Fibroblast of skin of abdomen (primary cell): Measurements from ENCODE around the gene TTC31.
"Not testable (repeated sequence)": the region's sequence is repeated elsewhere in the genome, so short reads cannot be mapped to it uniquely, and the experiment has no call there.

Experiments
- DNase-seq: peaks from one replicate; pipeline ENCODE4 v3.0.0-alpha.2; 2013

The TTC31 gene

DNA sequence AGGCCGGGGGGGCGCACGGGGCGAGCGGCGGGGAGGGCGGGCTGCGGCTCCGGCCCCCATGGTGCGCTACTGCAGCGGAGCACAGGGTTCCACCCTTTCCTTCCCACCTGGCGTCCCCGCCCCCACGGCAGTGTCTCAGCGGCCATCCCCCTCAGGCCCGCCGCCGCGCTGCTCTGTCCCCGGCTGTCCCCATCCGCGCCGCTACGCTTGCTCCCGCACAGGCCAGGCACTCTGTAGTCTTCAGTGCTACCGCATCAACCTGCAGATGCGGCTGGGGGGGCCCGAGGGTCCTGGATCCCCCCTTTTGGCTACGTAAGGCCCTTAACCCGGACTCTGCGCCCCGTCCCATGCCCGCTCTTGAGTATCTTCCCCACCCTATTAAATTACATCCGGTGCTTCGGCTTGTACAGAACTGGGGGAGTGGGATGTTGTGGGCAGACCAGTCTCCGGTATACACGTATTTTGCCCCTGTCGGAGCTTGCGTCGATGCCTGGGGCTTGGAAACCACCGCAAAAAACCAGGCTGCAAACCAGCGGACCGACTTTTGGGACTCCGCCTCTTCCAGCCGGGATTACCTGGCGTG, 25.2 kb upstream of the TTC31 start:
- no peak for DNase-seq

DNA sequence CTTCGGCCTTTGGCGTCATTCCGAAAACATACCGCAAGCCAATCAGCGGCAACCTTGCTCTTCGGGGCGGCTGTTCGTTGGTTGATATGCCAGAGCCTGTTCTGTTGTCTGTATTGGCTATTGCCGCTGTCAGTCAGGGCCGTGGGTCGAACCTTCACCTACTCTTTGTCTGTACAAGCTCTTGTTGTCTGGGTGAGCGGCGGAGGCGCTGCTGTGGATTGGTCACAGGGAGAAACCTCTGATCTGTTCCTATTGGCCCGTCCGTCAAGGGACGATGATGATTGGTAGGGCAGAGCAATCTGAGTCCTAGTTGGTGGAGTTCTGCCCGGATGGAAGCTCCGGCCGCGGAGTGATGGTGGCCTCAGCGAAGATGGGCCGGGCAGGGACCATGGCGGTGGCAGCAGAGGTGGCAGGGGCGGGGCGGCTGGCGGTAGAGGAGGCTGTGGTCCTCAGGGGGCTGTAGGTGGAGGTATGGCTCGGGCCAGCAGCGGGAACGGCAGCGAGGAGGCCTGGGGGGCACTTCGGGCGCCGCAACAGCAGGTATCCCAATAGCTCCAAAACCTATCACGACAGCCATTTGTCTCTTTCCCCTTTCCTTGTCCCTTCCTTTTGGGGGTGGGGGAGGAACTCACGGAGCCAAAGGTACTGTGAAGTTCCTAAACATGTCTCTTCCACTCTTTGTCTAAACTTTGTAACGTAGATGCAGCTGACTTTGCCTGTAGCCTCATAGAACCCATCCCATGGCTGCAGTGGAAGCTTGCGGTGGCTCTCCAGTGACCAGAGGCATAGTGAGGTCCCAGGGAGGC, 24.5 kb upstream of the TTC31 start, which contains the start of gene WBP1:
Gene WBP1 (plus strand): TSS at position 307 of the 806 bp plus-strand sequence. CDS start 165 bp downstream, at position 472.
- DNase-seq = peak; percentile 100

- no peak for DNase-seq
These were observed 23.9 kb upstream of the TTC31 start for GRCh38 chr2:74458938-74459363.

DNA sequence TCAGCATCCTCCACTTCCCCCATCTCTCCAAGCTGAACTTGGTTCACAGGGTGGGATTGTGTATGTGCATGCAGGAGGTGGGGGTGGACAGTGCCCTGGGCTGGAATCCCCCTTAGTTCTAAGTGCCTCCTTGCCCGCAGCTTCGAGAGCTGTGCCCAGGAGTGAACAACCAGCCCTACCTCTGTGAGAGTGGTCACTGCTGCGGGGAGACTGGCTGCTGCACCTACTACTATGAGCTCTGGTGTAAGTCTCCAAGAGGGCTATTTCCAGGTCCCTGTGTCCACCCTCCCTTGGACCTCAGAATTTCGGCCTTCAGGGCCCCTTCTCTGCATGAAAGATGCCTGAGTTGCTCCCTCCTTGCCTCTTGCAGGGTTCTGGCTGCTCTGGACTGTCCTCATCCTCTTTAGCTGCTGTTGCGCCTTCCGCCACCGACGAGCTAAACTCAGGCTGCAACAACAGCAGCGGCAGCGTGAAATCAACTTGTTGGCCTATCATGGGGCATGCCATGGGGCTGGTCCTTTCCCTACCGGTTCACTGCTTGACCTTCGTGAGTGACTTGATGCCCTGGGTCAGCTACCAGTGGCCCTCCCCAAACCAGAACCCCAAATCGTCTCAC, 23.3 kb upstream of the TTC31 start:
- DNase-seq = not testable (repeated sequence)

- not testable (repeated sequence) for DNase-seq
These were observed 22.7 kb upstream of the TTC31 start for GRCh38 chr2:74460187-74460586.

- DNase-seq = no peak
These were observed 21.5 kb upstream of the TTC31 start for GRCh38 chr2:74461187-74462053.

DNA sequence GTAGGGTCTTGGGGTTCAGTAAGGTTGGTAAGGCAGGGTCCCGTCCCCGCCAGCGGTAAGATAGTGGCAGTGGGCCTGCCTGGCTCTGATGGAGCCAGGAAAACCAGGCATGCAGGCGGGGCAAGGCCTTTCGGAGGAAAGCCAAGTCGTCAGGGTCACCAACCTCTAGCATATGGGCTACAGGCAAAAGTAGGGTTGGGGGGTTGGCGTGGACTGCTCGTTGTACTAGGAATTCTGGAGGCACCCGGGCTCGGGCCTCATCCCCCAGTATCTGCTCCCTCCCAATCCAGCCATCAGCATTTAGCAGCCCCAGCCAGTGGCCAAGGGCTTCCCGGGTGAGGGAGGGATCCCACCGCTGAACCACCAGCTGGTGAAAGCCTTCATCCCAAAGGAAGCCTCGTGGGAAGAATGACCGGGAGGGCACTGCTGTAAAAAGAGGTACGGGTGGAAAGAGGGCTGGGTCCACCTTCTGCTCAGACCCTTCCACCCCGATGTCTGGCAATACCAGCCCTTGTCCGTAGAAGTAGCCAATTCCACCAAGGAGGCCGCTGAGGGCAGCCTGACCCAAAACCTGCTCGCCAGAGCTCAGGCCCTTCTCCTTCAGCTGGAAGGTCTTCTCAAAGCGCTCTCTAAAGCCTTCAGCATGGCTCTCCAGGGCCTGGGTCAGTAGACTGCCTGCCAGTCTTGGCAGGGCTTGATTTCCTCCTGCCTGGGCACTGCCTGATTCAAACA, 20.7 kb upstream of the TTC31 start:
- DNase-seq = no peak

DNA sequence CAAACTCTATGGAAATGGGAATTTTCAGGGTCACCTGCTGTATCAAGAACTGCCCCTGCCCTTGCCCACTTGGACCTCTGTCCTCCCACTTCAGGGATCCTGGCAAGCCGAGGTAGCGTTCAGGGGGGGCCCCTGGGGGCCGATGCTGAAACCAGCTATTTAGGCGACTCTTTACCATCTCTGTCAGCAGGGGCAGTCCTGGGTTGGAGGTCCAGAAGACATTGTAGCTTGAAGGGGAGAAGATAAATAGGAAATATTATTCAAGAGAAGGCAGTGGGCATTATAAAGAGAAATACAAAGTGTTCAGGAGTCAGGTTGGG, 20.1 kb upstream of the TTC31 start:
- no peak for DNase-seq

GRCh38 chr2:74464406-74464805, 18.5 kb upstream of the TTC31 start:
- no peak for DNase-seq

DNA sequence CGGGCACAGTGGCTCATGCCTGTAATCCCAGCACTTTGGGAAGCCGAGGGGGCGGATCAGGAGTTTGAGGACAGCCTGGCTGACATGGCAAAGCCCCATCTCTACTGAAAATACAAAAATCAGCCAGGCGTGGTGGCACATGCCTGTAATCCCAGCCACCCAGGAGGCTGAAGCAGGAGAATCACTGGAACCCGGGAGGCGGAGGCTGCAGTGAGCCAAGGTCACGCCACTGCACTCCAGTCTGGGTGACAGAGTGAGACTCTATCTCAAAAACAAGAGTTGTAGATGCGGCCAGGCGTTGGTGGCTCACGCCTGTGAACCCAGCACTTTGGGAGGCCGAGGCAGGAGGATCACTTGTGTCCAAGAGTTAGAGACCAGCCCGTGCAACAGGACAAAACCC, 12.1 kb upstream of the TTC31 start:
- not testable (repeated sequence) for DNase-seq

GRCh38 chr2:74471332-74472065, 11.4 kb upstream of the TTC31 start:
- DNase-seq = no peak

DNA sequence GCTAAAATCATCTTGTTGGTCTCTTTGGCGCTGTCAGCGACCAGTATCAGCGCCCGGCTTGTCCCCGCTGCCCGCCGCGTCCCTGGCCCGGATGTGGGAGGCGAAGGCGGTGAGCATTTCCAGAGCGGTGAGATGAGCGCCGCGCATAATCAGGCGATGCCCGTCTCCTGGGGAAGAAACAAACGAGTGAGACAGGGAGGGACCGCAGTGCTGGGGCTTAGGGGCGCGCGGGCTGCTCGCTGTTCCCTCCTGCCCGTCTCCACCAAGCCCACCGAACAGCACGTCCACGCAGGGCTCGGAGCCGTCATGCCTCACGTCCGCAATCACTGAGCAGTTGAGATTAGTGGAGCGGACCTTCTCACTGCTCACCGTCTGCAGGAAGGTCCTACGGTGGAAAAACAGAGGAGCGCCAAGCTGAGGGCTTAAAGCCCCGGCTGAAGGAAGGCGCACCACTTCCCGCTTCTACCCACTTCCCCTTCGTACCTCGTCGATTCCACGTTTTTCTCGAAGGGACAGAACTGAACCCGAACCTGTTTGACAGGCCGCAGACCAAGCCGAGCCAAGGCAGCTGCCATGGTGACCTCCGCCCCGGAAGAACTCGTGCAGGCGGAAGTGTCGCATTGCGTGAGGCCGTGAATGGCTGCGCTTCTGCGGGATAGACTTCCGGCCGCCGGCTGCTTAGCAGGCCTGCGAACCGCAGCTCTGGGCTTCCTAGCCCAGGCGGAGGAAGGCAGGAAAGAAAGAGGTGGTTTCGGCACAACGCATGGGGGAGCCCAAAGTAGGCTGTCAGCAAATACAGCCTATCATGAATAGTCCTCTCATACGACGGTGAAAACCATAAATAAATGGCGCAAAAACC, 10.6 kb upstream of the TTC31 start, which contains the start of gene MRPL53:
Gene MRPL53 (minus strand): TSS at position 595 of the 859 bp plus-strand sequence. CDS start 20 bp downstream, at position 575.
- peak; percentile 95 for DNase-seq

- DNase-seq = no peak
These were observed 10.0 kb upstream of the TTC31 start for GRCh38 chr2:74472945-74473258.

DNA sequence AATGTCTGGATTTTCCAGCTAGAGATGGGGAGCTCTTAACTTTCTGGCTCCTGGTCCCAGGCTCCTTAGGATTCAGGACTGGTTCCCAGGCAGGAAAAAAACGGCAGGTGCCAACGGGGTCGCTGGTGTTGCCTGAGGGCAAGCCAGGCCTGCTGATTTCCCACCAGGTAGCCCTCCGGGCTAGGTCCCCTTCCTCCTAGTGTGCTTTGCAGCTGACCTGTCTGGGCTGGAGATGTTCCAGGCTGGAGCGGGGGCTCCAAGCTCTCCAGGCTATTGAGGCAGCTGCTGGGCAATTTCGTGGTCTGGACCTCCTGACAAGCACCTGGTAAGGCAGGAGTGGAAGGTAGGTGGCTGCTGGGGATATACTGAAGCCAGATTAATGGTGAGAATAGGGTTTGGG, 8.4 kb upstream of the TTC31 start:
- no peak for DNase-seq

- DNase-seq = no peak
These were observed 8.0 kb upstream of the TTC31 start for GRCh38 chr2:74474899-74475298.

DNA sequence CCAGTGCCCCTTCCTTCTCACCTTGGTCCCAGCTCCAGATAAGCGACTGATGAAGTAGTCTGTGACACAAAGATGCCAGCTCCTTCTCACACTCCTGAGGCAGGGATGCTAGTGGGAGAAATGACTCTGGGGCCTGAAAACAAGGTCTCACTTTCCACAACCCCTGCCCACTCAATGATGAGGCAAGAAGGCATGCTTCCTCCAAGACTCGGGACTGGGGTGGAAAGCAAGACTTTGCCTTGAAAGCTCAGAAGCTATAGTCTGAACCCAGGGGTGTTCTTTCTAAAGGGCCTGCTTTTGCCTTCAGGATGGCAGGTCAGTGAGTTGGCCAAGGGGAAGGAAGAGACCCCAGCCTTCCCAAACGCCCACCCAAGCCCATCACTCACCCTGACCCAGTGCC, 1.4 kb upstream of the TTC31 start:
- no peak for DNase-seq

GRCh38 chr2:74481961-74482800, 700 bp upstream of the TTC31 start:
- DNase-seq = no peak

GRCh38 chr2:74483675-74484164, 839 bp downstream of the TTC31 start:
- not testable (repeated sequence) for DNase-seq

GRCh38 chr2:74486141-74486540, 3.3 kb downstream of the TTC31 start:
- no peak for DNase-seq
